AG04449 (cell line): ENCODE results near the gene RNF149.
"Not testable (repeated sequence)": the region's sequence is repeated elsewhere in the genome, so short reads cannot be mapped to it uniquely, and the experiment has no call there.

Experiments used
- CTCF ChIA-PET: fragments of 350-600 bp; formaldehyde crosslinking; extraction: SDS; loops from one replicate; lab custom pipeline; 2021; ENCODE audit warnings: antibody characterized with exemption; lab: Yijun Ruan, JAX
- POLR2A ChIA-PET: fragments of 400-600, 350-600 bp; formaldehyde crosslinking; extraction: SDS; loops from one replicate; lab custom pipeline; 2020; ENCODE audit warnings: antibody characterized with exemption, inconsistent platforms; lab: Yijun Ruan, JAX
- DNase-seq: peaks from one replicate; pipeline ENCODE4 v3.0.0-alpha.2; 2010; ENCODE audit warnings: low read depth, low spot score
- H3K4me3 ChIP-seq: 2 replicates; pipeline ENCODE4 v1.5.1; 2011; ENCODE audit warnings: low read depth, mild to moderate bottlenecking, control low read depth, low read length
- CTCF ChIP-seq: IDR thresholded peaks from one replicate; pipeline ENCODE4 v1.5.1; 2011; ENCODE audit warnings: mild to moderate bottlenecking, moderate library complexity, low read length, control low read depth, inconsistent platforms; ENCODE audit not compliant: insufficient read depth; ENCODE audit errors: missing control alignments

Gene RNF149

GRCh38 chr2:101327863-101328394 is 19.4 kb upstream of the RNF149 start:
- H3K4me3 ChIP-seq: no peak overlapping the region
- ChIA-PET CTCF (interaction anchor here (7.8 kb wide), 1 partner anchor 13 kb away, joined by 57 read pairs; no protein-coding TSS in a partner anchor), POLR2A (interaction anchor here (1.2 kb wide), 1 partner anchor 19 kb away, joined by 3 read pairs; the partner anchor contains the start of gene RNF149)
- no peak for DNase-seq
- no peak for TF ChIP-seq CTCF

GRCh38 chr2:101325425-101325824 is 16.9 kb upstream of the RNF149 start:
- H3K4me3 ChIP-seq: no peak overlapping the region
- POLR2A ChIA-PET: no interaction called here
- TF ChIP-seq CTCF: no peak
- CTCF ChIA-PET: no interaction called here
- DNase-seq: no peak

GRCh38 chr2:101316568-101316967 is 8.1 kb upstream of the RNF149 start:
- H3K4me3 ChIP-seq, CTCF ChIA-PET, POLR2A ChIA-PET, DNase-seq: not testable (repeated sequence)

- POLR2A ChIA-PET: no interaction called here
- no peak overlapping the region for H3K4me3 ChIP-seq
- no peak for TF ChIP-seq CTCF
- no peak for DNase-seq
- CTCF ChIA-PET: interaction anchor here (1.5 kb wide), 1 partner anchor 30 kb away, joined by 3 read pairs; no protein-coding TSS in a partner anchor
These were observed 3.2 kb upstream of the RNF149 start for GRCh38 chr2:101311696-101312017.

- DNase-seq: no peak
- H3K4me3 ChIP-seq: no peak overlapping the region
- no peak for TF ChIP-seq CTCF
- ChIA-PET CTCF (interaction anchor here (1.5 kb wide), 1 partner anchor 31 kb away, joined by 3 read pairs; no protein-coding TSS in a partner anchor), POLR2A (no interaction called here)
These were observed 2.6 kb upstream of the RNF149 start for GRCh38 chr2:101310834-101311695.

GRCh38 chr2:101310090-101310833 is 1.8 kb upstream of the RNF149 start:
- ChIA-PET POLR2A (no interaction called here), CTCF (interaction anchor here (1.1 to 2.4 kb wide), 2 partner anchors 32 to 109 kb away, joined by 3 to 12 read pairs; no protein-coding TSS in a partner anchor)
- no peak overlapping the region for H3K4me3 ChIP-seq
- no peak for DNase-seq
- no peak for TF ChIP-seq CTCF
